ENCODE data around the gene SYNE3.

SYNE3 gene

GRCh38 chr14:95531969-95532368 is 15.5 kb upstream of the SYNE3 start:
- H3K27me3 ChIP-seq (ENCODE audit: control insufficient read depth, insufficient read depth, low read length, poor library complexity, severe bottlenecking), result no peaks in the 10 kb centered on the region
- WGBS, 2 experiments, result 78 to 79% methylated on average over 3 of the region's 3 CpGs
- H3K4me3 ChIP-seq (ENCODE audit: insufficient read depth, low read depth, low read length), result no peak overlapping the region
- H3K9me3 ChIP-seq (ENCODE audit: control insufficient read depth, low read length), result no peaks in the 10 kb centered on the region
- H3K4me1 ChIP-seq (ENCODE audit: control insufficient read depth, insufficient read depth, low read length), result peaks cover 18% of the 10 kb centered on the region
- no peaks in the 10 kb centered on the region for H3K36me3 ChIP-seq (ENCODE audit: control insufficient read depth, insufficient read depth, low read length)
- no peak overlapping the region for H3K27ac ChIP-seq (ENCODE audit: insufficient read depth, low read depth, low read length, poor library complexity, severe bottlenecking)

GRCh38 chr14:95531473-95531872 is 15.0 kb upstream of the SYNE3 start:
- no peaks in the 10 kb centered on the region for H3K27me3 ChIP-seq (ENCODE audit: control insufficient read depth, insufficient read depth, low read length, poor library complexity, severe bottlenecking)
- H3K9me3 ChIP-seq (ENCODE audit: control insufficient read depth, low read length), result no peaks in the 10 kb centered on the region
- H3K4me3 ChIP-seq (ENCODE audit: insufficient read depth, low read depth, low read length), result no peak overlapping the region
- H3K4me1 ChIP-seq (ENCODE audit: control insufficient read depth, insufficient read depth, low read length), result peaks cover 13% of the 10 kb centered on the region
- 81 to 92% methylated on average over 2 to 3 of the region's 3 CpGs for WGBS, 2 experiments
- no peak overlapping the region for H3K27ac ChIP-seq (ENCODE audit: insufficient read depth, low read depth, low read length, poor library complexity, severe bottlenecking)
- no peaks in the 10 kb centered on the region for H3K36me3 ChIP-seq (ENCODE audit: control insufficient read depth, insufficient read depth, low read length)

DNA sequence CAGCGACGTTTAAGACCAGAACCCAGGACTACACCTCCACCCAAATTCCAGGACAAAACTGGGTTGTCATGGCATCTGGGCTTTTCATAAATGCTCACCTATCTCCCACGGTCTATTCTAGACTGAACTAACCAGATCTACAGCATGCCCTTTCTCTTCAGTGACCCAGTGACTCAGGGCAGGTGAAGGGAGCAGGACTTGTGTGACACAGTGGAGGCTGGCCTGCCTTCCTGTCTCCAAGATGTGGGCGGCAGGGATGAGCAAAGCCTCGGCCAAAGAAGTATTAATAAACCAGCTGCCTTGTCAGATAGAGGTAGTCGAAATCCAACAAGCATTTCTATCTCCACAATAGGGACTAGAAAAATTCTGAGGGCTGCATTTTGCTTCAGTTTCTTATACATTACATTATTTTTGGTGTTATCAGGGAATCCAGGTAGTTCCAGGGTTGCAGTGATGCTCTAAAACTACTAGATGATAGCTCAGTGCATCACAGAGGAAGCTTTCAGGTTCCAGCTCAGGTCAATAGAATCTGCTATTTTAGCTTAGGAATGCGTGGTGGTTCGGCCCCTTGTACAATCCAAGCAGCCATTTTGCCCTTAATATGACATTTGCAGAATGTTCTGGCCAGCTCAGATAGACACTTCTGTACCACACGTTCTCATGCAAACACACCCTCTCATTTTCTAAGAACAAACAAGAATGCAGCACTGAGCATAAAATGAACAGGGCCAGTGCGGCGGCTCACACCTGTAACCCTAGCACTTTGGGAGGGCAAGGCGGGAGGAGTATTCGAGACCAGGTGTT is 14.2 kb upstream of the SYNE3 start:
- Histone ChIP-seq H3K36me3 (ENCODE audit: control insufficient read depth, insufficient read depth, low read length) (no peaks in the 10 kb centered on the region), H3K27ac (ENCODE audit: insufficient read depth, low read depth, low read length, poor library complexity, severe bottlenecking) (no peak overlapping the region), H3K4me3 (ENCODE audit: insufficient read depth, low read depth, low read length) (no peak overlapping the region), H3K4me1 (ENCODE audit: control insufficient read depth, insufficient read depth, low read length) (peaks cover 6% of the 10 kb centered on the region), H3K27me3 (ENCODE audit: control insufficient read depth, insufficient read depth, low read length, poor library complexity, severe bottlenecking) (no peaks in the 10 kb centered on the region), H3K9me3 (ENCODE audit: control insufficient read depth, low read length) (no peaks in the 10 kb centered on the region)
- 93 to 94% methylated on average over 13 of the region's 13 CpGs for WGBS, 2 experiments

DNA sequence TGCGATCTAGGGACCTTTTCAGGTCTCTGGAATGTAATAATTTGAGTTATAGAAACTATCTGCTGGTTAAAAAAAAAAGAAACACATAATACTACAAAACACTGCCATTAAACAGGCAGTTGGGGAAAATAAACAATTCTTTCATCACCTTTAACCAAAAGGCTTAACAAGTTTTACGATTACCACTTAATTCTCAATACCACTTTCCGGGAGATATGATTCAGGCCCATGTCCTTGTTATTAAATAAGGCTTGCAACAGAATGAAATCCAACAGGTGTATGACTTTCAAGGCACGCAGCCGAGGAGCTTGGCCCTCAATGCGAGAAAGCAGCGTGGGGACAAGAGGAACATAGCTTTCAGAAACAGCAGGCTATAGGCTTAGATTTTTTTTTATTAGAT is 12.8 kb upstream of the SYNE3 start:
- Histone ChIP-seq H3K4me3 (ENCODE audit: insufficient read depth, low read depth, low read length) (no peak overlapping the region), H3K4me1 (ENCODE audit: control insufficient read depth, insufficient read depth, low read length) (peaks cover 5% of the 10 kb centered on the region), H3K27ac (ENCODE audit: insufficient read depth, low read depth, low read length, poor library complexity, severe bottlenecking) (no peak overlapping the region), H3K9me3 (ENCODE audit: control insufficient read depth, low read length) (no peaks in the 10 kb centered on the region), H3K27me3 (ENCODE audit: control insufficient read depth, insufficient read depth, low read length, poor library complexity, severe bottlenecking) (no peaks in the 10 kb centered on the region), H3K36me3 (ENCODE audit: control insufficient read depth, insufficient read depth, low read length) (no peaks in the 10 kb centered on the region)
- WGBS, 2 experiments, result 89 to 91% methylated on average over 6 of the region's 7 CpGs

- Histone ChIP-seq H3K36me3 (ENCODE audit: control insufficient read depth, insufficient read depth, low read length) (no peaks in the 10 kb centered on the region), H3K27ac (ENCODE audit: insufficient read depth, low read depth, low read length, poor library complexity, severe bottlenecking) (no peak overlapping the region), H3K9me3 (ENCODE audit: control insufficient read depth, low read length) (no peaks in the 10 kb centered on the region), H3K4me3 (ENCODE audit: insufficient read depth, low read depth, low read length) (no peak overlapping the region), H3K4me1 (ENCODE audit: control insufficient read depth, insufficient read depth, low read length) (no peaks in the 10 kb centered on the region), H3K27me3 (ENCODE audit: control insufficient read depth, insufficient read depth, low read length, poor library complexity, severe bottlenecking) (no peaks in the 10 kb centered on the region)
- 68 to 73% methylated on average over 4 of the region's 4 CpGs for WGBS, 2 experiments
Measured at GRCh38 chr14:95527387-95528002, 11.0 kb upstream of the SYNE3 start.

- 91 to 94% methylated on average over 8 to 9 of the region's 9 CpGs for WGBS, 2 experiments
- Histone ChIP-seq H3K27ac (ENCODE audit: insufficient read depth, low read depth, low read length, poor library complexity, severe bottlenecking) (no peak overlapping the region), H3K4me1 (ENCODE audit: control insufficient read depth, insufficient read depth, low read length) (no peaks in the 10 kb centered on the region)
Measured at GRCh38 chr14:95526483-95527386, 10.3 kb upstream of the SYNE3 start.

DNA sequence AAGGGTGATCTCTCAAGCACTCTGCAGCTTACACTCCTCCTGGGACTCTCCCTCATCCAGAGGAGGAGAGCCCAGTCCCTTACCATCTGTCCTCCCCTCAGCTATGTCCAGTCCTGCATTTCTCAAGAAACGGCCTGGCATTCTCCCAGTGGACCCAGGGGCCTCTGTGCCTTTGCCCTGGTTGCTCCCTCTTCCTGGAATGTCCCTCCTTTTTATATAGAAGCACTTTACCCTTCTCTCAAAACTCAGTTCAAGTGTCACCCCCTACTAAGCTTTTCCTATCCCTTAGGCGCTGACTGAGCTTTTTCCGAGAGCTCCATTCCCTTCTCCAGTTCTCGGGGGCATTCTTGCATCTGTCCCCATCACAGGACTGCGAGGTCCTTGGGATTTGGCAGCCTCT is 9.5 kb upstream of the SYNE3 start:
- Histone ChIP-seq H3K27ac (ENCODE audit: insufficient read depth, low read depth, low read length, poor library complexity, severe bottlenecking) (no peak overlapping the region), H3K27me3 (ENCODE audit: control insufficient read depth, insufficient read depth, low read length, poor library complexity, severe bottlenecking) (no peaks in the 10 kb centered on the region), H3K4me1 (ENCODE audit: control insufficient read depth, insufficient read depth, low read length) (no peaks in the 10 kb centered on the region), H3K9me3 (ENCODE audit: control insufficient read depth, low read length) (no peaks in the 10 kb centered on the region), H3K4me3 (ENCODE audit: insufficient read depth, low read depth, low read length) (no peak overlapping the region), H3K36me3 (ENCODE audit: control insufficient read depth, insufficient read depth, low read length) (no peaks in the 10 kb centered on the region)
- 78 to 80% methylated on average over 5 of the region's 5 CpGs for WGBS, 2 experiments

More at GRCh38 chr14:95526483-95527386, 10.3 kb upstream of the SYNE3 start:
- H3K27me3 ChIP-seq (ENCODE audit: control insufficient read depth, insufficient read depth, low read length, poor library complexity, severe bottlenecking), result no peaks in the 10 kb centered on the region
- H3K9me3 ChIP-seq (ENCODE audit: control insufficient read depth, low read length), result no peaks in the 10 kb centered on the region
- H3K4me3 ChIP-seq (ENCODE audit: insufficient read depth, low read depth, low read length), result no peak overlapping the region
- H3K36me3 ChIP-seq (ENCODE audit: control insufficient read depth, insufficient read depth, low read length), result no peaks in the 10 kb centered on the region

DNA sequence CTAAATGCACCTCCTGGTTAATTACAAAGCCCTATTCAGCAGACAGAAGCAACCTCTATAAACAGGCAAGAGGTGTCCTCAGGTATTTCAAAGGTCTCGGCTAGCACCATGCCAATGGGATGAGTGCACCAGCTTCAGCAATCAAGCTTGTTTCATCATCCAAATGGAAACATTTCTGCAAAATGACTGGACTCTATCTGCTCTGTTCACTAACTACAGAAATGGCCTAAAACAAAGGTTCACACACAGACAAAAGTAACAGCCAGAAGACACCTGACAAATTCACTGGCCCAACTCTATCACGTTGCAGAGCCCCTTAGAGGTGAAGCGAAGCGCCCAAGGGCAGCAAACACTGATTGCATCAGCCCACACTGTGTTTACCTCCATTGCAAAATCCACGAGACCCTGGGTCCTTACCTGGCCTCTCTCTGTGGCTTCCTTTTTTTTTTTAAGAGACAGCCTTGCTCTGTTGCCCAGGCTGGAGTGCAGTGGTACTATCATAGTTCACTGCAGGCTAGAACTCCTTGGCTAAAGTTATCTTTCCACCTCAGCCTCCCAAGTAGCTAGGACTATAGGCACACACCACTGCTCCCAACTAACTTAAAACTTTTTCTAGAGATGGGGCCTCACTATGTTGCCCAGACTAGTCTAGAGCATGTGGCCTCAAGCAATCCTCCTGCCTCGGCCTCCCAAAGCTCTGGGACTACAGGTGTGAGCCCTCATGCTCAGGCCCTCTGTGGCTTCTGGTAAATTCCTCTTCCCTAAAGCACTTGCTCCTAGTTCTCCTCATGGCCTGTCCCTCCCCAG is 8.5 kb upstream of the SYNE3 start:
- WGBS, 2 experiments, result 90% methylated on average over 6 of the region's 6 CpGs
- Histone ChIP-seq H3K4me3 (ENCODE audit: insufficient read depth, low read depth, low read length) (no peak overlapping the region), H3K27me3 (ENCODE audit: control insufficient read depth, insufficient read depth, low read length, poor library complexity, severe bottlenecking) (peaks cover 2% of the 10 kb centered on the region), H3K36me3 (ENCODE audit: control insufficient read depth, insufficient read depth, low read length) (no peaks in the 10 kb centered on the region), H3K4me1 (ENCODE audit: control insufficient read depth, insufficient read depth, low read length) (no peaks in the 10 kb centered on the region), H3K27ac (ENCODE audit: insufficient read depth, low read depth, low read length, poor library complexity, severe bottlenecking) (no peak overlapping the region), H3K9me3 (ENCODE audit: control insufficient read depth, low read length) (no peaks in the 10 kb centered on the region)

- H3K4me1 ChIP-seq (ENCODE audit: control insufficient read depth, insufficient read depth, low read length), result no peaks in the 10 kb centered on the region
- no peaks in the 10 kb centered on the region for H3K36me3 ChIP-seq (ENCODE audit: control insufficient read depth, insufficient read depth, low read length)
- H3K9me3 ChIP-seq (ENCODE audit: control insufficient read depth, low read length), result no peaks in the 10 kb centered on the region
- WGBS, 2 experiments, result 82 to 85% methylated on average over 11 of the region's 11 CpGs
- no peak overlapping the region for H3K4me3 ChIP-seq (ENCODE audit: insufficient read depth, low read depth, low read length)
- peaks cover 4% of the 10 kb centered on the region for H3K27me3 ChIP-seq (ENCODE audit: control insufficient read depth, insufficient read depth, low read length, poor library complexity, severe bottlenecking)
- H3K27ac ChIP-seq (ENCODE audit: insufficient read depth, low read depth, low read length, poor library complexity, severe bottlenecking), result no peak overlapping the region
Measured at GRCh38 chr14:95523815-95524448, 7.5 kb upstream of the SYNE3 start.
